HepG2 (cell line): Measurements from ENCODE around the gene RLF. TPM values are rescaled to one million over a fixed set of nuclear protein-coding genes. Genes with fewer than 3 reads are reported as not detected.

ENCODE experiments used
- E2F5 ChIP-seq: sonication (generic); formaldehyde crosslinking; conservative IDR thresholded peaks from 2 replicates; pipeline ENCODE4 v1.4.0; 2020; ENCODE audit warnings: missing genetic modification reagents
- HNRNPLL ChIP-seq: fragments of 200-400 bp; formaldehyde crosslinking; IDR thresholded peaks from 2 replicates; pipeline ENCODE4 v1.6.1; 2017; ENCODE audit warnings: mild to moderate bottlenecking, low read depth, low read length; ENCODE audit not compliant: poor library complexity, severe bottlenecking
- MYPOP ChIP-seq: sonication (generic); formaldehyde crosslinking; IDR thresholded peaks from 2 replicates; pipeline ENCODE4 v1.8.1; 2023; ENCODE audit warnings: mild to moderate bottlenecking, moderate library complexity, missing genetic modification reagents
- PBX3 ChIP-seq: sonication (generic); formaldehyde crosslinking; IDR thresholded peaks from 2 replicates; pipeline ENCODE4 v1.8.1; 2023; ENCODE audit warnings: missing genetic modification reagents, inconsistent platforms, borderline replicate concordance
- RFX5 ChIP-seq: IDR thresholded peaks from 2 replicates; pipeline ENCODE4 v1.6.1; 2011; ENCODE audit warnings: low read depth, low read length, improper control_type of control experiment
- SMAD3 ChIP-seq: sonication (generic); formaldehyde crosslinking; IDR thresholded peaks from 2 replicates; pipeline ENCODE4 v1.4.0; 2020; ENCODE audit warnings: missing genetic modification reagents
- UBTF ChIP-seq: sonication (generic); formaldehyde crosslinking; IDR thresholded peaks from 2 replicates; pipeline ENCODE4 v1.4.0; 2020; ENCODE audit warnings: mild to moderate bottlenecking, missing genetic modification reagents
- ZNF124 ChIP-seq: sonication (generic); formaldehyde crosslinking; IDR thresholded peaks from 2 replicates; pipeline ENCODE4 v1.4.0; 2020; ENCODE audit warnings: missing genetic modification reagents
- ZNF317 ChIP-seq: sonication (generic); formaldehyde crosslinking; IDR thresholded peaks from 2 replicates; pipeline ENCODE4 v1.5.0; 2020; ENCODE audit warnings: mild to moderate bottlenecking, missing genetic modification reagents
- ZNF430 ChIP-seq: sonication (generic); formaldehyde crosslinking; IDR thresholded peaks from 2 replicates; pipeline ENCODE4 v1.9.0; 2021; ENCODE audit warnings: mild to moderate bottlenecking, missing genetic modification reagents
- ZNF431 ChIP-seq: sonication (generic); formaldehyde crosslinking; IDR thresholded peaks from 2 replicates; pipeline ENCODE4 v1.9.0; 2022; ENCODE audit warnings: missing genetic modification reagents, low read depth, mild to moderate bottlenecking, borderline replicate concordance
- polyA plus RNA-seq, 8 experiments: library from polyadenylated mRNA; depleted of rRNA in 3 of 8; stranded (reverse) in 7 of 8; unstranded in 1 of 8; fragments of >200 nt; fragmentation: Illumina TruSeq in 4 of 8; extraction: Trizol in 4 of 8; gene quantifications; 2 replicates each; pipeline versions ENCODE4 v1.2.1 to v1.2.3, GENCODE V29; 2011 to 2016; ENCODE audit warnings: low read depth in 4 of 8, missing spikeins in 1 of 8, mixed read lengths in 1 of 8; ENCODE audit not compliant: insufficient read depth in 1 of 8
- total RNA-seq, 5 experiments: library from RNA; depleted of rRNA; stranded (reverse); fragments of >200 nt; fragmentation: Illumina TruSeq; extraction: Trizol; gene quantifications; 2 replicates each; pipeline ENCODE4 v1.2.3, GENCODE V29; 2016; ENCODE audit warnings: low read depth in 1 of 5
- TF ChIP-seq, protein P1 (sequence below): sonication (generic); formaldehyde crosslinking; IDR thresholded peaks from 2 replicates; pipeline ENCODE4 v1.4.0; 2020; ENCODE audit warnings: low read depth, mild to moderate bottlenecking, missing genetic modification reagents
- TF ChIP-seq, protein P2 (sequence below): sonication (generic); formaldehyde crosslinking; IDR thresholded peaks from 2 replicates; pipeline ENCODE4 v1.5.0; 2020; ENCODE audit warnings: mild to moderate bottlenecking, missing genetic modification reagents
- TF ChIP-seq, protein P3 (sequence below), 2 experiments: IDR thresholded peaks; 2 replicates each; pipeline ENCODE4 v1.6.1; 2011 to 2012; ENCODE audit warnings: low read length in 2 of 2, borderline replicate concordance in 1 of 2, low read depth in 1 of 2, mild to moderate bottlenecking in 1 of 2, moderate library complexity in 1 of 2

The RLF gene
- total and polyA plus RNA-seq, 2 of the 13 experiments (the other 11 are each of a cell fraction or from before 2014, with no cell fraction given), result 9.0 to 15.7 TPM

DNA sequence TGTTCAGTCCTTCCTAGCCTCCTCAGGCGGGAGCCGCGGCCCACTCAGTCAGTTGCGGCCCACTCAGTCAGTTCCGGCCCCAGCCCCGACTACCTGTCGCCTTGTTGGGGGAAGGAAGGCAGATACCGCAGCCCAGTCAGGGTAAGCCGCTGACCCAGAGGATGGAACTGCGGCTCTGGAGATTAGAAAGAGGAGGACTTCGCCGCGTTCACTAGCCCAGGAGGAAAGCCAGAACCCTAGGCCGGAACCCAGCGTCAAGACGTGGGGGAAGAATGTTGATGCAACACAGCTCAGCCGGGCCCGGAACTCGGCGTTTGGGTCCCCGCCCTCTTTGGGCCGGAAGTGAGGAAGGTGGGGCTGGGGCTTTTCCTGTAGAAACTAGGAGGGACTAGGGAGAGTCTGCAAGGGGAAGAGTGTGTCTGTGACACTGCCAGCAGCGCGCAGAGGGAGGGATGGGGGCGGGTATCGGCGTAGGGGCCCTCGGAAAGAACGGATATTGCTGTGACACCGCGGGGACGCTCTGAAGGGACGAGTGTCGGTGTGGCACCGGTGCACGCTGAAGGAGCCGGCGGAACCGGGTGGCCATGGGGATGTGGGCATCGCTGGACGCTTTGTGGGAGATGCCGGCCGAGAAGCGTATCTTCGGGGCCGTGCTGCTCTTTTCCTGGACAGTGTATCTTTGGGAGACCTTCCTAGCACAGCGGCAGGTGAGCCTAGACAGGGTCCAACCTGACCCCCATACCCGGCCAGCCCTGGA is 96.7 kb downstream of the RLF start, which contains the start of gene ZMPSTE24 (continued):
- TF ChIP-seq MYPOP (CRISPR knock-in tag), result peak; percentile 89
- peak; percentile 20; the same call in 1 of the 2 replicates for TF ChIP-seq SMAD3 (CRISPR knock-in tag)
- 0 out of 2 replicates have a peak, but pooled peaks have one; percentile 21 for TF ChIP-seq E2F5 (CRISPR knock-in tag)
- TF ChIP-seq ZNF430 (CRISPR knock-in tag), result peak; percentile 18; the same call in 1 of the 2 replicates
- TF ChIP-seq, protein P1, sequence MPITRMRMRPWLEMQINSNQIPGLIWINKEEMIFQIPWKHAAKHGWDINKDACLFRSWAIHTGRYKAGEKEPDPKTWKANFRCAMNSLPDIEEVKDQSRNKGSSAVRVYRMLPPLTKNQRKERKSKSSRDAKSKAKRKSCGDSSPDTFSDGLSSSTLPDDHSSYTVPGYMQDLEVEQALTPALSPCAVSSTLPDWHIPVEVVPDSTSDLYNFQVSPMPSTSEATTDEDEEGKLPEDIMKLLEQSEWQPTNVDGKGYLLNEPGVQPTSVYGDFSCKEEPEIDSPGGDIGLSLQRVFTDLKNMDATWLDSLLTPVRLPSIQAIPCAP (CRISPR knock-in tag), result peak; percentile 62; the same call in 1 of the 2 replicates
- TF ChIP-seq RFX5, result no peak
- no peak; the same call in 1 of the 2 replicates for TF ChIP-seq PBX3 (CRISPR knock-in tag)
- TF ChIP-seq, protein P2, sequence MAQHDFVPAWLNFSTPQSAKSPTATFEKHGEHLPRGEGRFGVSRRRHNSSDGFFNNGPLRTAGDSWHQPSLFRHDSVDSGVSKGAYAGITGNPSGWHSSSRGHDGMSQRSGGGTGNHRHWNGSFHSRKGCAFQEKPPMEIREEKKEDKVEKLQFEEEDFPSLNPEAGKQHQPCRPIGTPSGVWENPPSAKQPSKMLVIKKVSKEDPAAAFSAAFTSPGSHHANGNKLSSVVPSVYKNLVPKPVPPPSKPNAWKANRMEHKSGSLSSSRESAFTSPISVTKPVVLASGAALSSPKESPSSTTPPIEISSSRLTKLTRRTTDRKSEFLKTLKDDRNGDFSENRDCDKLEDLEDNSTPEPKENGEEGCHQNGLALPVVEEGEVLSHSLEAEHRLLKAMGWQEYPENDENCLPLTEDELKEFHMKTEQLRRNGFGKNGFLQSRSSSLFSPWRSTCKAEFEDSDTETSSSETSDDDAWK (CRISPR knock-in tag), result no peak
- TF ChIP-seq ZNF431 (CRISPR knock-in tag), result 0 out of 2 replicates have a peak, but pooled peaks have one; percentile 29
- peak; percentile 99 for TF ChIP-seq UBTF (CRISPR knock-in tag)
- TF ChIP-seq ZNF317 (CRISPR knock-in tag), result peak; percentile 81
- TF ChIP-seq, protein P3, sequence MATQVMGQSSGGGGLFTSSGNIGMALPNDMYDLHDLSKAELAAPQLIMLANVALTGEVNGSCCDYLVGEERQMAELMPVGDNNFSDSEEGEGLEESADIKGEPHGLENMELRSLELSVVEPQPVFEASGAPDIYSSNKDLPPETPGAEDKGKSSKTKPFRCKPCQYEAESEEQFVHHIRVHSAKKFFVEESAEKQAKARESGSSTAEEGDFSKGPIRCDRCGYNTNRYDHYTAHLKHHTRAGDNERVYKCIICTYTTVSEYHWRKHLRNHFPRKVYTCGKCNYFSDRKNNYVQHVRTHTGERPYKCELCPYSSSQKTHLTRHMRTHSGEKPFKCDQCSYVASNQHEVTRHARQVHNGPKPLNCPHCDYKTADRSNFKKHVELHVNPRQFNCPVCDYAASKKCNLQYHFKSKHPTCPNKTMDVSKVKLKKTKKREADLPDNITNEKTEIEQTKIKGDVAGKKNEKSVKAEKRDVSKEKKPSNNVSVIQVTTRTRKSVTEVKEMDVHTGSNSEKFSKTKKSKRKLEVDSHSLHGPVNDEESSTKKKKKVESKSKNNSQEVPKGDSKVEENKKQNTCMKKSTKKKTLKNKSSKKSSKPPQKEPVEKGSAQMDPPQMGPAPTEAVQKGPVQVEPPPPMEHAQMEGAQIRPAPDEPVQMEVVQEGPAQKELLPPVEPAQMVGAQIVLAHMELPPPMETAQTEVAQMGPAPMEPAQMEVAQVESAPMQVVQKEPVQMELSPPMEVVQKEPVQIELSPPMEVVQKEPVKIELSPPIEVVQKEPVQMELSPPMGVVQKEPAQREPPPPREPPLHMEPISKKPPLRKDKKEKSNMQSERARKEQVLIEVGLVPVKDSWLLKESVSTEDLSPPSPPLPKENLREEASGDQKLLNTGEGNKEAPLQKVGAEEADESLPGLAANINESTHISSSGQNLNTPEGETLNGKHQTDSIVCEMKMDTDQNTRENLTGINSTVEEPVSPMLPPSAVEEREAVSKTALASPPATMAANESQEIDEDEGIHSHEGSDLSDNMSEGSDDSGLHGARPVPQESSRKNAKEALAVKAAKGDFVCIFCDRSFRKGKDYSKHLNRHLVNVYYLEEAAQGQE (IDR thresholded peaks at IDR 0.05; ENCODE audit: borderline replicate concordance in 1 of 2, low read depth in 1 of 2, low read length in 2 of 2), result no peak
- peak; percentile 83; the same call in 1 of the 2 replicates for TF ChIP-seq ZNF124
- peak; percentile 79 for TF ChIP-seq HNRNPLL
